ENCODE results near the gene LHX6.

Gene LHX6

GRCh38 chr9:122213102-122213588, 15.6 kb downstream of the LHX6 start:
- peaks cover 3% of the 10 kb centered on the region for H3K9me3 ChIP-seq (ENCODE audit: severe bottlenecking)
- H3K27me3 ChIP-seq (ENCODE audit: insufficient read depth, low read depth, severe bottlenecking): peaks cover 71% of the 10 kb centered on the region
- H3K27ac ChIP-seq: no peak overlapping the region
- H3K36me3 ChIP-seq: no peaks in the 10 kb centered on the region
- no peak for TF ChIP-seq CTCF (IDR thresholded peaks at IDR 0.05; ENCODE audit: low read depth, low read length)
- no peak for DNase-seq
- H3K4me3 ChIP-seq (ENCODE audit: low read depth, low read length): peak overlapping the region; percentile 44

- peaks cover 3% of the 10 kb centered on the region for H3K9me3 ChIP-seq (ENCODE audit: severe bottlenecking)
- no peaks in the 10 kb centered on the region for H3K36me3 ChIP-seq
- no peak overlapping the region for H3K27ac ChIP-seq
- peaks cover 65% of the 10 kb centered on the region for H3K27me3 ChIP-seq (ENCODE audit: insufficient read depth, low read depth, severe bottlenecking)
- DNase-seq: no peak
- TF ChIP-seq CTCF (IDR thresholded peaks at IDR 0.05; ENCODE audit: low read depth, low read length): no peak
- H3K4me3 ChIP-seq (ENCODE audit: low read depth, low read length): no peak overlapping the region
These were observed 16.2 kb downstream of the LHX6 start for GRCh38 chr9:122212473-122213004.

GRCh38 chr9:122209451-122209850, 19.3 kb downstream of the LHX6 start:
- DNase-seq: no peak
- H3K27me3 ChIP-seq (ENCODE audit: insufficient read depth, low read depth, severe bottlenecking): peaks cover 43% of the 10 kb centered on the region
- H3K36me3 ChIP-seq: no peaks in the 10 kb centered on the region
- H3K27ac ChIP-seq: no peak overlapping the region
- peaks cover 3% of the 10 kb centered on the region for H3K9me3 ChIP-seq (ENCODE audit: severe bottlenecking)
- no peak for TF ChIP-seq CTCF (IDR thresholded peaks at IDR 0.05; ENCODE audit: low read depth, low read length)
- H3K4me3 ChIP-seq (ENCODE audit: low read depth, low read length): no peak overlapping the region

GRCh38 chr9:122207096-122207495, 21.7 kb downstream of the LHX6 start:
- H3K4me3 ChIP-seq (ENCODE audit: low read depth, low read length): no peak overlapping the region
- no peak overlapping the region for H3K27ac ChIP-seq
- no peak for TF ChIP-seq CTCF (IDR thresholded peaks at IDR 0.05; ENCODE audit: low read depth, low read length)
- peaks cover 21% of the 10 kb centered on the region for H3K27me3 ChIP-seq (ENCODE audit: insufficient read depth, low read depth, severe bottlenecking)
- DNase-seq: no peak
- no peaks in the 10 kb centered on the region for H3K36me3 ChIP-seq
- no peaks in the 10 kb centered on the region for H3K9me3 ChIP-seq (ENCODE audit: severe bottlenecking)

- Histone ChIP-seq H3K9me3 (ENCODE audit: severe bottlenecking) (no peaks in the 10 kb centered on the region), H3K27me3 (ENCODE audit: insufficient read depth, low read depth, severe bottlenecking) (peaks cover 14% of the 10 kb centered on the region), H3K4me3 (ENCODE audit: low read depth, low read length) (no peak overlapping the region), H3K36me3 (no peaks in the 10 kb centered on the region), H3K27ac (no peak overlapping the region)
- TF ChIP-seq CTCF (IDR thresholded peaks at IDR 0.05; ENCODE audit: low read depth, low read length): no peak
- DNase-seq: no peak
These were observed 22.4 kb downstream of the LHX6 start for GRCh38 chr9:122206118-122207046.
